Esophagus squamous epithelium (tissue), 4 donors: Measurements from ENCODE around the gene SMARCA4.
A peak's percentile ranks its signal among the peaks of the same experiment; 100 is the strongest.

ENCODE experiments used
- CTCF ChIP-seq, 6 experiments: fragments of 450-650 bp in 4 of 6; fragments of 200-600 bp in 2 of 6; sonication (generic) in 2 of 6; IDR thresholded peaks; one replicate each; pipeline ENCODE4 v1.5.1; 2016 to 2019; ENCODE audit warnings: antibody characterized with exemption in 6 of 6, mild to moderate bottlenecking in 4 of 6, moderate library complexity in 4 of 6
- POLR2A ChIP-seq, 4 donors: fragments of 450-650 bp; IDR thresholded peaks; one replicate each; pipeline ENCODE4 v1.6.1; 2017; ENCODE audit warnings: antibody characterized with exemption in 4 of 4, mild to moderate bottlenecking in 4 of 4, moderate library complexity in 3 of 4

GRCh38 chr19:11089254-11090013 is 128.6 kb downstream of the SMARCA4 start, which contains the start of gene LDLR:
- no peak for TF ChIP-seq CTCF (IDR thresholded peaks at IDR 0.05)
- peak in 3 of 4 donors; percentile 87 to 93 (median 90) for TF ChIP-seq POLR2A (IDR thresholded peaks at IDR 0.05)
